ENCODE data around the gene SERPINH1.

- TF ChIP-seq CTCF (IDR thresholded peaks at IDR 0.05; ENCODE audit: low read length): no peak
- no peak for TF ChIP-seq EZH2 (IDR thresholded peaks at IDR 0.05; ENCODE audit: borderline replicate concordance, low read length)
Measured at GRCh38 chr11:75592715-75593114, 30.7 kb downstream of the SERPINH1 start.

Measured in OCI-LY1 (cell line).